Stimulated activated CD4-positive, alpha-beta T cell treated with anti-CD3 and anti-CD28 coated beads, Interleukin-2, amount 100 ng/mL, for 48 hours (primary cell): ENCODE results near the gene ZBTB7C.

Source experiments
- DNase-seq, 2 donors: peaks; one replicate each; pipeline ENCODE4 v3.0.0-alpha.2; 2020

The ZBTB7C gene

DNA sequence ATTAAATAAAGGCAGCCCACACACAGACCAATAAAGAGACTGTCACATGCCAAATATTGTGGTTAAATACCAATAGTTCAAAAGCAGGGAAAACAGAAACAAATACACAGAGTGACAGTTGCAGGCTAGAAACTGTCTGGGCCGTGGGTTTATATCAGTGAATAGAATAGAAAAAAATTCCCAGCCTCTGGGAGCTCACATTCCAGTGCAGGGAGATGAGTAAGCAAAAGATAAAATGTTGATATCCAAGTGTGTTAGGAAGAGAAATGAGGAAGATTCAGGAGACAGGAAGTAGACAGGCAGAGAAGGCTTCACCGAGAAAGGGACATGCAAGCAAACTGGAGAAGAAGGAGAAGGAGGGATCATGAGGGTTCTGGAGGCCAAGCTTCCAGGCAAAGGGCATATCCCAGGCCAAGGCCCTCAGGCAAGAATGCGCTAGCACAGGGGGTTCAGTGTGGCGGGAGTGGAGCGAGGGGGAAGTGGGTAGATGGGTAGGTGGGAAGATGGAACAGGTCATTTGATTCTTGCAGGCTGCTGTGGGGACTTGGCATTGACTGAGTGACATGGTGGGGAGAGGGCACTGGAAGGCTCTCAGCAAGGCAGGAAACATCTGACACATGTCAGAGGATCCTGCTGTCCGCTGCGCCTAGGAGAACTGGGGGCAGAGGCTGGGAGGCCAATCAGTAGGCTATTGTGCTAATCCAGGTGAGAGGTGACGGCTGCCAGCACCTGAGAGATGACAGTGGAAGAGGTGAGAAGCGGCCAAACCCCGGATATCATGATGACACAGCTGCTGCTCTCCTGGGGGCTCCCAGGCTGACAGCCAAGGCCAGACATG lies 89.2 kb downstream of the ZBTB7C start:
- no peak for DNase-seq

DNA sequence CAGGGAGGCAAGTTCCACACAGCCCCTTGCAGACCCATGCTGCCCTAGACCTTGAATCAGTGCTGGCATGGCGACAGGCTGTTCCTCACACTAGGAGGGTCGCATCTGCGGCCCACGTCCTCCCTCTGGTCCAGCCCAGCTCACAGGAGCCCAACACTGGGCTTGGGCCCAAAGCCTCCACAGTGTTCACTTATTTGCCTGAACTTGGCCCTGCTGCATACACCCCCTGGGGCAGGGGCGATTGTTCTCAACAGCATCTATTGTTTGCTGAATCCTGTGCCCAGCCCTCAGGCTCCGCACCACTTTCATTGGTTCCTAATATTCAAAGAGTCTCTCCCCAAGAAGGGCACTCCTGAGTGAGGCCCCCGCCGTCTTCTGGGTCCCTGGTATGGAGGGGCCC lies 90.7 kb downstream of the ZBTB7C start:
- no peak for DNase-seq

DNA sequence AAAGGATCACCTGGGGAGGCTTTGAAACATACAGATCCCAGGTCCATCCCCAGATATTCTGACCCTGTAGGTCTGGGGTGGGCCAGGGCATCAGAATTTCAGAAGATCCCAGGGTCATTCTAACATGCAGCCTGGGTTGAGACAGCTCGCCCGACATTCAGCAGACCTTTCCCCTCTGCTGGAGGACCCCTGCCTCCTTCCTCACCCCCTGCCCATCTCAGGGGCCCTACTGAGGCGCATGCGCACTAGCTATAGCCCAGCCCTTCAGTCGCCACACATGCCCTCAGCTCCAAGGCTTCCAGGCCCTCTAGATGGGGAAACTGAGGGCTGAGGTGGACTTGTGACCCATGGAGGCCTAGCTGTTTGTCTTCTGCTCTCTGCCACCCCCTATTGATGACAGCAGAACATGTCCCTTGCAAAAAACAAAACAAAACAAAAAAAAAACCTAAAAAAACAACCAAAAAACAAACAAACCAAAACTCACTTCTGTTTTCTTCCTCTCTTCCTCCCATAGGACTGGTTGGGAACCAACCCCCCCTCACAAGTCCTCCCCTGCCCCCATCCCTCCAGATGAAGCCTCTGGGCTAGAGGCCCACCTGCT lies 91.3 kb downstream of the ZBTB7C start:
- no peak for DNase-seq

DNA sequence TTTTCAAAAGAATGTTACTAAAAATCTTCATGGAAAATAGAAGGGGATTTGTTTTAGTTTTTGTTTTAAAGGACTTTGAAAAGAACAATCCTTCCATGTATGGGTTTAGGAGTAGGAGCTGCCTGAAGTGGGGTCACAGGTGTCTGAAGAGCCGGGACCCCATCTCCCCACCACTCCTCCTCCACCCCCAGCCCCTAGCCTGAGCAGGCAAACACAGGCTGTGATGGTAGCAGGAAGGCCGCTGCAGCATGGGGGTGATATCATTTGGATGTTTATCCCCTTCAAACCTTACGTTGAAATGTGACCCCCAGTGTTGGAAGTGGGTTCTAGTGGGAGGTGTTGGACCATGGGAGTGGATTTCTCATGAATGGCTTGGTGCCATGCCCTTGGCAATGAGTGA lies 93.0 kb downstream of the ZBTB7C start:
- no peak for DNase-seq

DNA sequence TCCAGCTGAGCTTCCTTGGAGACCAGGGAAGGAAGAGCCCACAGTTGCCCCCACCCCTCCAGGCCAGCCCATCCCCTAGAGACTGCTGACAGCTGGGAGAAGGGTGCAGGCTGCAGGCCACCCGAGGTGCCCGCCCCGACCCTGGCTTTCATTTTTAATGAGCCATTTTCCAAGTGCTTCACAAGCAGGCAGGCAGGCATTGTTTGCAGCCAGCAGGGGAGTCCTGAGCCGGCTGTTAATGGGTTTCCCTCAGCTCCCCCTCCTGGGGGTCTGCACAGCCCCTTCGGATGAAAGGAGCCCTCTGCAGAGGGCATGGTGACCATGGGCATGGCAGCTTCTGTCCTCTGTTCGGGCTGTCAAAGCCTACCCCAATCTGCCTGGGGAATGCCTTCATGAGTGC lies 94.5 kb downstream of the ZBTB7C start:
- DNase-seq = no peak

DNA sequence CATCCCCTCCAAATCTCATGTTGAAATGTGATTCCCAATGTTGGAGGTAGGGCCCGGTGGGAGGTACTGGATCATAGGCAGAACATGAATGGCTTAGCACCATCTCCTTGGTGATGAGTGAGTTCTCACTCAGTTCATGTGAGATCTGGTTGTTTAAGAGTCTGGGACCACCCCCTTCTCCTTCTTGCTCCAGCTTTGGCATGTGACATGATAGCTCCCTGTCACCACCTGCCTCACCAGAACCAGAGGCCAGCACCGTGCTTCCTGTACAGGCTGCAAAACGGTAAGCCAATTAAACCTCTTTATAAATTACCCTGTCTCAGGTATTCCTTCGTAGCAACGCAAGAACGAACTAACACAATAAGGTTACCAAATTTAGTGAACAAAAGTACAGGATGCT lies 95.4 kb downstream of the ZBTB7C start:
- no peak for DNase-seq

DNA sequence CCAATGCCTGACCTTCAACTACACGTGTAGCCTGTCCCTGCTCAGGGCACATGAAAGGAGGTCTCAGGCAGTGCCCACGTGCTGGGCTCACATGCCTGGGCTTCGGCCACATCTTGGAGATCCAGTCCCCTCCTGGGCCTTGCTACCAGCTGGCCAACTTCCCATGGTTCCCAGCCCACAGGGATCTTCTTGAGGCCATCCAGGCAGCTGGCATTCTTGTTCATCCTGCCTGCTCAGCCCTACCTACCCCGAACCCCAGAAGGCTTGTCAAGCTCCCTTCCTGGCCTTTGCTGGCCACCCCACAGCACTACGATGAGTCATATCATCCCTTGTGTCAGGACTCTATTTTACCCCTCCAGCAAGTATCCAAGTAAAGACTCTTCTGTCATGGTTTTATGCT lies 97.1 kb downstream of the ZBTB7C start:
- no peak for DNase-seq

DNA sequence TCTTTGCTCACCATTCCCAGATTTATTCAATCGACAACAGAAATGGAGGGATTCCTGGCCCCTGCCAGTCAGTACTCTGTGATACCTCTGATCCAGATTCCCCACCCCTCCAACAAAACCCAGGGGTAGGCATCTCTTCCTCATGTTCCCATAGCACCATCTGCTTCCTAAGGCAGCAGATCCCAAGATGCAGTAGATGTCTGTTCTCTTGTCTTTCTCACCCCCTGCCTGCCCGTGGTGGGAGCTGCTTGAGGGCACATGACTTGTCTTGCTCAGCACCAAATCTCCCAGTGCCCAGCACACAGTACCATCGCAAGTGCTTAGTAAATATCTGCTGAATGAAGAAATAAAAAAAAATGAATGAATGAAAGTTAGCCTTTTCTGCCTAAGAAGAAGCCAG lies 98.2 kb downstream of the ZBTB7C start:
- DNase-seq = no peak

DNA sequence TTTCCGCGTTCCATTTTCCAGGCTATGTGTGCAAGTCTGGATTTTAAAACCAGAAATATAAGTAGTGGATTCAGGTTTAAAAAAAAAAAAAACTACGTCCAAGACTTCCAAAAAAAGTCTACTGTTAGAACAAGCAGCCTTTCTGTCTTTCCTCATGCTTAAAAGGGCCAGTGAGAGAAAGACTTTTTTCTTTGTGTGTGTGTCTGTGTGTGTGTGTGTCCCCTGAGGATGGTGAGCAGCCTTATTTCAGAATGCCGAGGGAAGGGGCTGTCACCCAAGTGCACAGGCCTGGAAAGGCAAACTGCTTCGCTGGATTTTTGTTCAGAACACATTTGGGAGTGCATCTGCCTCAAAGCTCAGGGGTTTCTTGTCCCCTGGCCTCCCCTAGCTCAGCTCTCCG lies 98.8 kb downstream of the ZBTB7C start:
- no peak for DNase-seq

DNA sequence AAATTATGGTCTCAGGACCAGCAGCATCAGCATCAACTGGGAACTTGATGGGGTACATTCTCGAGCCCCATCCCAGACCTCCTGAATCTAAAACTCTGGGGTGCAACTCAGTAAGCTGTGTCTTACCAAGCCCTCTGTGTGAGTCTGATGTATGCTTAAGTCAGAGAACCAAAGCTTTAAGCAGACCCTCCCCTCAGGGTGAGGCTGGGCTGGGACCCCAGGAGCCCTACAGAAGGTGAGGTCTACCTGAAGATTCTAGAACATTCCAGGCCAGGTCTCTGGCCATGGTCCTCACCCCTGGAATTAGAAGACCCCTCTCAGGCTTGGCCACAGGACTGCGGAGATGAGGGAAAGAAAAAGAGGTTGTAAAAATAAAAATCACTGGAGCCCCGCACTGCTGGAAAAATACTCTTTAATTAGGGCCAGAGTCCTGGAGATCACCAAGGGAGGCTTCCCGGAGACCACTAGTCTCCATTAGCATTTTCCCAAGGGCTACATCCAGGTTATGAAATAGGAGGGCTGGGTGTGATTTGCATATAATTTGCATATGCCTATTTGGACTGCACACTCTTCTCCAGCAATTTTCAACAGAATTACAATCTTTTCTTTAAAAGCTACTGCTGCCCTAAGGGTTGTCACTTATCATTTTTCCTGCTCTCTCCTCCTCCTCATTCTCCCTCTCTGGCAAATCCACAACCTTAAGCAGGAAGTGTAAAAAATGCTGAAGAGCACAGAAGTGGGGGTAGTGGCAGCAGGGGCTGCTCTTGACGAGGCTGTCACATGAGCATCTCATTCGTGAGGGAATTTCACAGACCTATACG lies 100.2 kb downstream of the ZBTB7C start:
- DNase-seq = no peak

DNA sequence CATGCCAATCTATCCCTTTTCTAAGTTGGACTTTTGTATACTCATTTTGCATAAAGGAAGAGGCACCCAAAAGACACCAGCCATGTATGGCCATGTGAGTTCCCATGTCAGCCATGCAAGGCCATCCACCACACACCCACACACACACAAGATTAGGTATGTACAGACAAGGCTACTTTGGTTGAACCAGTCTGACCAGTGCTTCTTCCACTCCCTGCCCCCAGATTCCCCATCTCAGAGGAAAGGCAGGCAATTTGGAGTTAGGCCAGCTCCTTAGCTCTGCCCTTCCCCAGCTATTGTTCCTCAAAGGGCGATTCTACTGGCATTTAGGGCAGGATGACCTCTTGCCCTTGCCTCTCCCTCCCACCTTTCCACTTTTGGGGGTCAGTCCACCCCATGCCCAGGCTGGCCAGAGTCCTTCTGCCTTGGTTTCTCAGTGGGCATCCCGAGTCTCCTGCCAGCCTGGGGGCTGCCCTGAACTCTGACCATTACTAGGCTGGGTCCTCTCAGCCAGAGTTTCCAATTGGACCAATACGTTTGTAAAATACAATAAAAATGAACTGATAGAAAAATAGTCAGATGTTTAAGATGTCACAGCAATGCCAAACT lies 101.1 kb downstream of the ZBTB7C start:
- no peak for DNase-seq

DNA sequence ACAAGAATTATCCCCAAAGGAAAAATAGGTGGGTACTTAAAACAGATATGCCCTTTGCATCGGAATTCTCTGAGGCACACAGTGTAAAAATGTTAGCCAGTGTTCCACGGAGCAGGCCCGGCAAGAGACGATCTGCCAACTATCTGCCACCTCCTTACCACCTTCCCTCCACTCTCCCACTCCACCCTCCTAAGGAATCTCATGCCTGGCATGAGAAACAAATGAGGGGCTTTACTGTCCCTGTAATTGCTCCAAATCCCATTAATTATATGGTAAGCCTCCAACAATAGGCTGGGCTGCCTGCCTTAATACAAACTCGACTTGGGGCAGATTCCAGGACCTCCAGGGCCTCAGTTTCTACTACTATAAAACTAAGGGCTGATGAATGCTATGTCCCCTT lies 102.3 kb downstream of the ZBTB7C start:
- no peak for DNase-seq

DNA sequence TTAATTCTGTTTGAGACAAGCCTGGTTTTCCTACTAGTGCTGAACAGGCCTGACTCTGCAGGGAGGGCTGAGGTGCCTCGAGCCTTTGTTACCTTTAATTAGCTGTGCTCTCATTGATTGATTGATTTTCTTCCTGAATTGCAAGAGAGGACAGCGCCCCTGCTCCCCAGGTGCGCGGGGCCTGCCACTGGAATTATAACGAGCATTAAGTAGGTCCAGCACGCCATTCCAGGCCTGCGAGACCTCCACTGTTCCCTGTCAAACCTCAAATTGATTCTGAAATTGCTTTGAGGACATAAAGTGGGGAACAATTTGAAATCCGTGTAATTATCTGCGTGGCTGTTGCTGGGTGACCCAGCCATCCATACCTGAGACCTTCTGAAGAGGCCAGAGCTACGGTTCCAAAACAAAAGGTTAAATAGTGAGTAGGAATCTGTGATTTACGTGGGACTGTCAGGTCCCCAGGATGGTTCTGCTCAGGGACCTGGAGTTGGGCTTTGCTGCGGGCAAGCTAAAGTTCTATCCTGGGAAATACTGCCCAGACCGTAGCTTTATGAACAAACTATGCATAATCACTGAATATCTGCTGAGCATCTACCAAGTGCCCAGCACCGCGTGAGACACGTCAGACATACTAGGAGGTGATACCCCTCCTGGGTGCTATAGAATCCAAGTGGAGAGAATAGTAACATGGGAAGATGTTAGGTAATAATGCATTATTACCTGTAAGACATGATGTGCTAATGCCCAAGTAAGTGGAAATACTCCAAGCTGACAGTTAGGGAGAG lies 104.1 kb downstream of the ZBTB7C start:
- DNase-seq = no peak

DNA sequence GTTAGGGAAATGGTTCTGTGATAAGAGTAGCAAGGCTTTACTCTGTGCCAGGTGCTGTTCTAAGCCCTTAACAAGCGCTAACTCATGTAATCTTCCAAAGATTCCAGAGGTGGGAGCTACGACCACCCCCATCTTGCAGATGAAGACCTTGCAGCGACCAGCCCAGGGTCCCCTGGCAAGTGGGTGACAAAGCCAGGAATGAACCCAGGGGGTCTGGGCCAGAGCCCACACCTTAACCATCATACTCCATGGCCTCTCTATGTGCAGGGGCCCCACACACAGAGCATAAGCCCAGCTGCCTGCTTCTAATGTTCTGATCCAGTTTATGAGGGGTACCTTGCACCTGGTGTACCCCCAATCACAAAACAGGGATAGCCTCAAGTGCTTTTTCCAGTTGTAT lies 105.3 kb downstream of the ZBTB7C start:
- DNase-seq = no peak

DNA sequence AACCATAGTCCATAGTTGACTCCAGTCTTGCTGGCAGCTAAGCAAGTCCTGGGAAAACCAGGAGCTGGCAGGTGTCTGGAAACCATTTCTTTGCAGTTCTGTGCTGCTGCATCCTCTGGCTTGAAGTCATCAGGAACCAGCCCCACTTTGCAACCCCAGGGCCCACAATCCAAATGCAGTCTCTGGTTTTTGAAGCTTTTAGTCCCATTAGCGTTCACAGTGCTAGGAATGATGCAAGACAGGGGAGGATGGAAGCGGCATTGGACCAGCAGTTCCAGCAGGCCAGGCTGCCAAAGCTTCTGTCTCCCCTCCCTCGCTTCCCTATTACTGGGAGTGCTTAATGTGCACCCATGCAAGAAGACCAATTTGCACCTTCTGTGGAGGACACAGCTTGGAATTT lies 106.4 kb downstream of the ZBTB7C start:
- no peak for DNase-seq

DNA sequence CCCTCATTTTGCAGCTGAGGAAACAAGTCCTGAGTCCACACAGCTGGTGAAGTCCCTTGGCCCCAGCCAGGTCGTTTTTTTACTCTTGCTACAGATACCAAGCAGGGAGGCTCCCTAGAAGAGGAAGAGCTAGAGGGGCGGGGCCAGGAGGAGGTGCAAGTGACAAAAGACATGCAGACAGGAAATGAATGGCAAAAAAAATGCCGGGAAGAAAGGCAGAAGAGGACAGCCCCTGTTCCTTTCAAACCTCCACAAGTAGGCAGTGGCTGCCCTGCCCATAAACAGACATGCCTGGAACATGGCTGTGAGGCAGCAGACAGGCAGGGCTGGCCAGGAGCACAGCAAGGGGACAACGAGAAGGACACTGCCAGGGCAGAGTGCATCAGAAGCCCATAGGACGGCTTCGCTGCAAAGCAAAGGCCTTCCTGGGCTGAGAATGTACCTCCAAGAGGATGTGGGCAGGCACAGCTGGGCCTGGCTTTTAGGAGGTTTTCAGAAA lies 108.7 kb downstream of the ZBTB7C start:
- no peak for DNase-seq

DNA sequence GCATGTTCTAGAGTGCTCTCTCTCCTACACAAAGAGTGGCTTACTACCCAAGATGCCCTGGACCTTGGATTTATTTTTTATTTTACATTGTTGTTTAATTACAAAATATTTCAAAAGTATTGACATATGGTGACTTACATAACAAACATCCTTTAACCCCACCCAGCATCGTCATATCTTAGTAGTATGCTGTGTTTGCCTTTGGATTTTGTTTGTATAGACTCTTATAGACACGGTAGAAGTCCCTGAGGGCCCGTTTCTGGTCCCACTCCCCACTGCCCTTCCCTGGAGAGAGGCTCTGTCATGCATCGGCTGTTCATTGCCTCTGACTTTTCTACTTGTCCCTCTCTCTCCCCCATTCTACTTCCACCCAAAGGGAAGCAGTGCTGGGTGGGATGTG lies 112.0 kb downstream of the ZBTB7C start:
- no peak for DNase-seq

DNA sequence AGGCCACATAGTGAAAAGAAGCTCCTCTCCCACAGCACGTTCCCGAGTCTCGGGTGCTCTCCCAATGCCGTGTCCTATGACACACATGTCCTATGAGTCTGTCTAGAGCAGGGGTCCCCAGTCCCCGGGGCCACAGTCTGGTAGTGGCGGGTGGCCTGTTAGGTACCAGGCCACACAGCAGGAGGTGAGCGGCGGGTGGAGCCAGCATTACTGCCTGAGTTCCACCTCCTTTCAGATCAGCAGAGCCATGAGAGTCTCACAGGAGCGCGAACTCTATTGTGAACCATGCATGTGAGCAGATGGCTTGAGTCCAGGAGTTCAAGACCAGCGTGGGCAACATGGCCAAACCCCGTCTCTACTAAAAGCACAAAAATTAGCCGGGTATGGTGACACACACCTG lies 112.6 kb downstream of the ZBTB7C start:
- DNase-seq = no peak

DNA sequence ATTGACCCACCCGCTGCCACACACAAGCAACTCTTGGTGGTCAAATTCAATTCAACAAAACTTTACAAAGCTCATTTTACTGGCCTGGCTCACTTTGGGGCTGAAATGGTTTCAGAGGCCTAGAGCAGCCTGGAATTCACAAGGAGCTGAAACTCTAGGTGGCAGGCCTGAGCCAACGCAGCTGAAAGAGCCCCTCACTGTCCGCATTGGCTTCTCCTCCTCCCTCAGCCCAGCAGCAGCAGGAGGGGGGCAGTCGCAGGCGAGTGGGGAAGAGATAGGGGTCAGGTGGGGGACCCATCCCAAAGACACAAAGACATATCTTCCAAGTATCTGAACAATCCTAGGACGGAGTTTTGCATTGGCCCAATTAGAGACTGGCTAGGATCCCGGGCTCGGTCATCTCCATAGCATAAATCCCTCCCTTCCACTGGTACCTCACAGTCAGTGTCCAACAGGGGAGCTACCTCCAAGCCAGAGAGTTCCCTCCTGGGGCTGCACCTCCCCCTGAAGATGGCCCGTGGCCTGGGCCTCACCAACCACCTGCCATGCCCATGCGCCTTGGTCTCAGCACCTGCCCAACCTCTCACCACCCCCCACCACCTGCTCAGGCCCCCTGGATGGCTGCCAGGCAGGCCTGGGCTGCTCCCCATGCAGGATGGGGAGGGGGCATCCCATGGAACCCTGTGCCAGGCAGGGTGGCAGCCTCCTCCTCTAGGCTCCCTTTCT lies 113.4 kb downstream of the ZBTB7C start:
- no peak for DNase-seq

DNA sequence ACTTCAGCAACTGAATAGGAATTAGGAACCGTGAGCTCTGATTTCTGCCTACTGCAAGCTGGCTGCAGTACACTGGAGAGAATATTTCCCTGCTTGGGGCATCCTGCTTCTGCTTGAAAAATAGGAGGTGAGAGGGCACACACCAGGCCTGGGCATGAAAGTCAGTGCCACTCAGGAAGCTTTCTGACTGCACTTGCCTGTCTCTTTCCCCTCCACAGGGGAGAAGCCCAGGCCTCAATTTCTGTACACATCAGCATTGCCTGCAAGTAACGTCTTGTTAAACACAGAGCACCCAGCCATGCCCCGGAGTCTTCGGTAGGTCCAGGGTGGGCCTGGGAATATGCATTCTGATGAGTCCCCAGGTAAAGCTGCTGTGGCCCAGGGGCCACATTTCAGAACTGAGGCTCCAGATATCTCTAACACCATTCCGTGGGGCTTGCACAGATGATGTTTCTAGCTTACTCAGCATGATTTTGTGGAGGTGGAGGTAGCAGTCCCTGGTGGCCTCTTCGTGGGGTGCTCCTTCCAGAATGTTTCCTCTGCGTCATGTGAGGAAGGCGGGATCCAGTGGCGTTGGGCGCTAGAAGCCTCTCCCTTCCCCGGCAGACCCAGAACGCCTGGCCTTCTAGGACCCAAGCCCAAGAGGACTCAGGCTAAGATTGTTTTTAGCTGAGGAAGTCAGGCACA lies 114.1 kb downstream of the ZBTB7C start:
- no peak for DNase-seq
